Keratinocyte (primary cell): ENCODE data around the gene ELANE. TPM values are rescaled to one million over a fixed set of nuclear protein-coding genes. Genes with fewer than 3 reads are reported as not detected.

Experiments used
- DNase-seq: peaks from one replicate; pipeline ENCODE4 v3.0.0-alpha.2; 2011; ENCODE audit warnings: low read depth, missing footprints, low spot score
- FAIRE-seq: peaks from 2 replicates; lab custom pipeline; 2011; peaks lifted over from hg19 to GRCh38; lab: Jason Lieb, UNC
- H2AFZ ChIP-seq: 2 replicates; pipeline ENCODE4 v1.6.0; 2012; ENCODE audit warnings: low read length, control low read depth, inconsistent platforms; ENCODE audit not compliant: control insufficient read depth
- H3K27ac ChIP-seq: 2 replicates; pipeline ENCODE4 v1.5.1; 2011; ENCODE audit warnings: low read length; ENCODE audit not compliant: control insufficient read depth, insufficient read depth
- H3K27me3 ChIP-seq: 3 replicates; pipeline ENCODE4 v1.6.0; 2011; ENCODE audit warnings: low read length; ENCODE audit not compliant: control insufficient read depth, insufficient read depth; ENCODE audit errors: extremely low read depth
- H3K36me3 ChIP-seq, 2 experiments: 2 replicates in 1 of 2; 3 replicates in 1 of 2; pipeline ENCODE4 v1.5.1; 2011; ENCODE audit warnings: low read length in 2 of 2, mild to moderate bottlenecking in 1 of 2; ENCODE audit not compliant: control insufficient read depth in 2 of 2, insufficient read depth in 2 of 2; ENCODE audit errors: extremely low read depth in 1 of 2
- H3K4me1 ChIP-seq: 3 replicates; pipeline ENCODE4 v1.5.1; 2011; ENCODE audit warnings: low read length; ENCODE audit not compliant: control insufficient read depth, insufficient read depth; ENCODE audit errors: extremely low read depth
- H3K4me2 ChIP-seq: 3 replicates; pipeline ENCODE4 v1.6.0; 2011; ENCODE audit warnings: low read depth, low read length; ENCODE audit not compliant: control insufficient read depth, insufficient read depth; ENCODE audit errors: extremely low read depth
- H3K4me3 ChIP-seq, 3 experiments: fragments of 200-600 bp in 1 of 3; sonication (generic) in 1 of 3; 2 replicates in 2 of 3; 3 replicates in 1 of 3; pipeline ENCODE4 v1.5.1; 2011 to 2016; ENCODE audit warnings: low read length in 3 of 3, mild to moderate bottlenecking in 3 of 3, control low read depth in 2 of 3, inconsistent platforms in 1 of 3, low read depth in 1 of 3, mixed read lengths in 1 of 3, mixed run types in 1 of 3, moderate library complexity in 1 of 3; ENCODE audit not compliant: control insufficient read depth in 2 of 3, insufficient read depth in 2 of 3; ENCODE audit errors: extremely low read depth in 1 of 3
- H3K79me2 ChIP-seq: 2 replicates; pipeline ENCODE4 v1.6.0; 2012; ENCODE audit warnings: low read length; ENCODE audit not compliant: control insufficient read depth, insufficient read depth
- H3K9ac ChIP-seq: 3 replicates; pipeline ENCODE4 v1.6.0; 2011; ENCODE audit warnings: low read length; ENCODE audit not compliant: control insufficient read depth, insufficient read depth; ENCODE audit errors: extremely low read depth
- H3K9me1 ChIP-seq: 3 replicates; pipeline ENCODE4 v1.6.0; 2011; ENCODE audit warnings: low read length; ENCODE audit not compliant: control insufficient read depth, insufficient read depth; ENCODE audit errors: extremely low read depth
- H3K9me3 ChIP-seq: 2 replicates; pipeline ENCODE4 v1.5.1; 2012; ENCODE audit warnings: low read depth, low read length; ENCODE audit not compliant: control insufficient read depth
- H4K20me1 ChIP-seq: 3 replicates; pipeline ENCODE4 v1.6.0; 2011; ENCODE audit warnings: low read length; ENCODE audit not compliant: control insufficient read depth, insufficient read depth; ENCODE audit errors: extremely low read depth
- CTCF ChIP-seq, 3 experiments: IDR thresholded peaks in 1 of 3; conservative IDR thresholded peaks in 1 of 3; optimal IDR thresholded peaks in 1 of 3; 2 replicates in 2 of 3; 3 replicates in 1 of 3; pipeline versions ENCODE3 to v1.5.1; 2011; ENCODE audit warnings: low read length in 3 of 3, mild to moderate bottlenecking in 3 of 3, moderate library complexity in 2 of 3, control low read depth in 1 of 3, inconsistent platforms in 1 of 3; ENCODE audit not compliant: insufficient read depth in 2 of 3; ENCODE audit errors: extremely low read depth in 1 of 3
- EZH2 ChIP-seq: IDR thresholded peaks from one replicate; pipeline ENCODE4 v1.6.1; 2012; ENCODE audit warnings: inconsistent platforms, mild to moderate bottlenecking, low read length, moderate library complexity
- dilution Hi-C: fragments of 300-500 bp; cut with MboI; formaldehyde crosslinking; loops from one replicate; pipeline ENCODE4 v1.7.0; 2020; ENCODE audit warnings: low sequenced_read_pairs; ENCODE audit not compliant: extremely low pct_ligation_motif_present
- polyA plus RNA-seq, 5 experiments: library from polyadenylated mRNA; depleted of rRNA in 3 of 5; stranded (reverse) in 3 of 5; stranded (forward) in 1 of 5; unstranded in 1 of 5; fragments of >200 nt; gene quantifications; 1 replicate in 1 of 5; 2 replicates in 3 of 5; 3 replicates in 1 of 5; pipeline versions ENCODE4 v1.2.1 to v1.2.3, GENCODE V29; 2011 to 2012; ENCODE audit warnings: missing spikeins in 2 of 5, low read depth in 1 of 5, low replicate concordance in 1 of 5

The ELANE gene
- polyA plus RNA-seq, 1 donor (not counting 4 experiments of a cell fraction or from before 2014, with no cell fraction given): not detected

- TF ChIP-seq CTCF (optimal IDR thresholded peaks at IDR 0.05 in 1 of 3, IDR thresholded peaks at IDR 0.05 in 1 of 3, conservative IDR thresholded peaks at IDR 0.05 in 1 of 3; ENCODE audit: extremely low read depth in 1 of 3, insufficient read depth in 2 of 3, low read length in 3 of 3) (no peak), EZH2 (peak; percentile 43)
- H3K9ac ChIP-seq: no peak overlapping the region
- dilution Hi-C loops: no loop called here
These were observed 30.8 kb upstream of the ELANE start for GRCh38 chr19:821231-821824.

DNA sequence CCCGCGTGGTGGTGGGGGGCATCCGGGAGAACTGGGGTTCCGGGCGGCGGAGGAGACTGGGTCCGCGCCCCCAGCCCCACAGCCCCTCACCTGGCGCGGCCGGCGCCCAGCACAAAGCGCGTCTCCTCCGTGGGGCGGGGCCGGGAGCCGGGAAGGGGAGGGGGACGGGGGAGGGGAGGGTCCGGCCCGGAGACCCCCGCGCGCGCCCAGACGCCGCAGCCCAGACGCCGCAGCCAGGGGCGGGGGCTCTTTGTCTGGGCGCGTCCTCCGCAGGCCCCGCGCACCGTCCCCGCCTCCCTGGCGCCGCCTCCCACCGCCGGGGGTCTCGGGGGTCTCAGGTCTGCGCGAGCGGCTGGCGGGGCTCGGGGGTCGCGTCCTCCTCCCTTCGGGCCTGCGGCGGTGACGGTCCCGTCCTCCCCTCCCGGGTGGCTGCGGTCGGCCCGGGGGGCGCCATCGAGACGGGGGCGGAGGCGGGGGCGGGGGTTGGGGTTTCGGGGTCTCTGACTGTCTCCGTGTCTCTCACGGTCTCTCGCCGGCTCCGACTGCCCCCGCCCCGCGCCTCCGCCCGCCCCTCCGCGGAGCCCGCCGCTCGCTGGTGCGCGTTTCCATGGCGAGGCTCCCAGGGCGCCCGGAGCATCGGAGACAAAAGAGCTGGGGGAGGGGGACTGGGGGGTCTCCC, 30.1 kb upstream of the ELANE start, which contains the start of gene PLPPR3:
Gene PLPPR3 (minus strand): TSS at position 131 of the 679 bp plus-strand sequence. CDS start 396 bp downstream, outside the sequence.
- Histone ChIP-seq H4K20me1 (no peaks in the 10 kb centered on the region), H3K9me3 (no peaks in the 10 kb centered on the region), H3K4me3 (no peak within 1 kb of the TSS), H2AFZ (no peak within 1 kb of the TSS), H3K27me3 (peaks cover 4% of the 10 kb centered on the region), H3K9me1 (no peaks in the 10 kb centered on the region), H3K4me1 (no peaks in the 10 kb centered on the region), H3K79me2 (no peaks in the 10 kb centered on the region), H3K4me2 (no peak within 1 kb of the TSS), H3K27ac (no peak within 1 kb of the TSS), H3K9ac (no peak within 1 kb of the TSS), H3K36me3 (no peaks in the 10 kb centered on the region)
- FAIRE-seq: no peak
- dilution Hi-C loops: no loop called here
- no peak for DNase-seq
- TF ChIP-seq EZH2: no peak
- TF ChIP-seq CTCF (optimal IDR thresholded peaks at IDR 0.05 in 1 of 3, IDR thresholded peaks at IDR 0.05 in 1 of 3, conservative IDR thresholded peaks at IDR 0.05 in 1 of 3; ENCODE audit: extremely low read depth in 1 of 3, insufficient read depth in 2 of 3, low read length in 3 of 3): no peak

More at GRCh38 chr19:821231-821824, 30.8 kb upstream of the ELANE start:
- H3K4me2 ChIP-seq: no peak overlapping the region
- no peak overlapping the region for H3K4me3 ChIP-seq
- H3K36me3 ChIP-seq: no peaks in the 10 kb centered on the region
- DNase-seq (no peak), FAIRE-seq (no peak)
- H3K4me1 ChIP-seq: no peaks in the 10 kb centered on the region
- no peaks in the 10 kb centered on the region for H3K79me2 ChIP-seq
- no peaks in the 10 kb centered on the region for H3K9me1 ChIP-seq
- no peak overlapping the region for H2AFZ ChIP-seq
- H3K9me3 ChIP-seq: no peaks in the 10 kb centered on the region
- peaks cover 4% of the 10 kb centered on the region for H3K27me3 ChIP-seq
- H3K27ac ChIP-seq: no peak overlapping the region
- H4K20me1 ChIP-seq: no peaks in the 10 kb centered on the region
